Body of pancreas (tissue), 4 donors: ENCODE results near the gene SNRNP27. TPM values are rescaled to one million over a fixed set of nuclear protein-coding genes. Genes with fewer than 3 reads are reported as not detected.

Source experiments
- ATAC-seq: fragments of 150-250 bp; one replicate; pipeline ENCODE4 v1.9.1; 2016
- DNase-seq, 4 donors: peaks; one replicate each; pipeline ENCODE4 v3.0.0-alpha.2; 2019
- H3K27ac ChIP-seq, 4 donors: fragments of 200-600 bp; sonication (generic); 1 replicate in 3 of 4; 2 replicates in 1 of 4; pipeline versions ENCODE4 v1.5.1 to v1.6.1; 2016 to 2019; ENCODE audit warnings: mild to moderate bottlenecking in 1 of 4, mixed read lengths in 1 of 4, moderate library complexity in 1 of 4
- H3K27me3 ChIP-seq, 2 donors: fragments of 200-600 bp; sonication (generic); one replicate each; pipeline ENCODE4 v1.6.0; 2016; ENCODE audit warnings: mild to moderate bottlenecking in 1 of 2
- H3K36me3 ChIP-seq, 2 donors: fragments of 200-600 bp; sonication (generic); replicated peaks in 1 of 2; 2 replicates each; pipeline ENCODE4 v1.5.1; 2016; ENCODE audit warnings: low read depth in 2 of 2; ENCODE audit not compliant: insufficient read depth in 1 of 2
- H3K4me1 ChIP-seq: fragments of 200-600 bp; sonication (generic); one replicate; pipeline ENCODE4 v1.6.0; 2016
- H3K4me3 ChIP-seq, 2 donors: fragments of 200-600 bp; sonication (generic); 1 replicate in 1 of 2; 2 replicates in 1 of 2; pipeline ENCODE4 v1.5.1; 2016 to 2019
- H3K9me3 ChIP-seq, 3 donors: fragments of 200-600 bp; sonication (generic); 1 replicate in 2 of 3; 2 replicates in 1 of 3; pipeline ENCODE4 v1.5.1; 2016
- POLR2A ChIP-seq, 3 donors: fragments of 450-650 bp; IDR thresholded peaks; one replicate each; pipeline ENCODE4 v1.6.1; 2016; ENCODE audit warnings: antibody characterized with exemption in 3 of 3, mild to moderate bottlenecking in 2 of 3
- WGBS, 2 donors: methylation state at CpG; one replicate each; pipeline ENCODE4 v1.1.5; 2017; 5-methylcytosine and 5-hydroxymethylcytosine counted together
- intact Hi-C: fragments of 100-400 bp; cut with DNase I; formaldehyde crosslinking; loops from one replicate; pipeline ENCODE4 v1.15.1; 2023
- total RNA-seq, 2 donors: library from RNA; depleted of rRNA; stranded (reverse); fragments of >200 nt; gene quantifications; one replicate each; pipeline ENCODE4 v1.1.0, GENCODE V29; 2016
- TF ChIP-seq, protein P1 (sequence below), 7 experiments: fragments of 450-650 bp in 4 of 7; fragments of 200-600 bp in 3 of 7; sonication (generic) in 3 of 7; IDR thresholded peaks; one replicate each; pipeline ENCODE4 v1.5.1; 2016 to 2019; ENCODE audit warnings: antibody characterized with exemption in 7 of 7

SNRNP27 gene
- total RNA-seq, 2 donors from 2014 or later, result 28.0 to 34.0 TPM

DNA sequence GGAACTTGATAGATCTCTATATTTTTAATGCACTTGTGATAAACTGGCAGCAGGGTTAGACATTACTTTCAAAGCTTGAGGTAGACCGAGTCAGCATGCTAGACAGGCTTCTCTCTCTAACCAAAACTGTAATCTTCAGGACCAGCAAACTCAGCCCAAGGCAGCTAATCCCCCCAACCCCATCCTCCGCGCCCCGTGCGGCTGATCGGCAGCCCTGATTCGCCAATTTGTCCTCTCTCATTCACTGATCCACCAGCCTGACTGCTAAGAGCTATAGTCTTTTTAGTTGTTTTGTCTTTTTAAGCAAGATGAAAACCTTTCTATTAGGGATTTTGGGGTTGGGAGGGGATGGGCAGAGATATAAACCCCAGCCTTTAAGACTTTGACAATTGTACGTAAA lies 46.9 kb downstream of the SNRNP27 start:
- H3K36me3 ChIP-seq, result peaks cover 0 to 16% of the 10 kb centered on the region in 2 donors
- no peak overlapping the region for H3K27ac ChIP-seq
- no peaks in the 10 kb centered on the region for H3K4me1 ChIP-seq
- TF ChIP-seq, protein P1, sequence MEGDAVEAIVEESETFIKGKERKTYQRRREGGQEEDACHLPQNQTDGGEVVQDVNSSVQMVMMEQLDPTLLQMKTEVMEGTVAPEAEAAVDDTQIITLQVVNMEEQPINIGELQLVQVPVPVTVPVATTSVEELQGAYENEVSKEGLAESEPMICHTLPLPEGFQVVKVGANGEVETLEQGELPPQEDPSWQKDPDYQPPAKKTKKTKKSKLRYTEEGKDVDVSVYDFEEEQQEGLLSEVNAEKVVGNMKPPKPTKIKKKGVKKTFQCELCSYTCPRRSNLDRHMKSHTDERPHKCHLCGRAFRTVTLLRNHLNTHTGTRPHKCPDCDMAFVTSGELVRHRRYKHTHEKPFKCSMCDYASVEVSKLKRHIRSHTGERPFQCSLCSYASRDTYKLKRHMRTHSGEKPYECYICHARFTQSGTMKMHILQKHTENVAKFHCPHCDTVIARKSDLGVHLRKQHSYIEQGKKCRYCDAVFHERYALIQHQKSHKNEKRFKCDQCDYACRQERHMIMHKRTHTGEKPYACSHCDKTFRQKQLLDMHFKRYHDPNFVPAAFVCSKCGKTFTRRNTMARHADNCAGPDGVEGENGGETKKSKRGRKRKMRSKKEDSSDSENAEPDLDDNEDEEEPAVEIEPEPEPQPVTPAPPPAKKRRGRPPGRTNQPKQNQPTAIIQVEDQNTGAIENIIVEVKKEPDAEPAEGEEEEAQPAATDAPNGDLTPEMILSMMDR (IDR thresholded peaks at IDR 0.05), result no peak
- no peak for TF ChIP-seq POLR2A (IDR thresholded peaks at IDR 0.05)
- DNase-seq (no peak), ATAC-seq (no peak)
- intact Hi-C loops, result no loop called here
- no peaks in the 10 kb centered on the region for H3K27me3 ChIP-seq
- WGBS, 2 donors, result 95 to 98% methylated on average over 8 of the region's 8 CpGs
- H3K9me3 ChIP-seq, result no peaks in the 10 kb centered on the region
- no peak overlapping the region for H3K4me3 ChIP-seq

DNA sequence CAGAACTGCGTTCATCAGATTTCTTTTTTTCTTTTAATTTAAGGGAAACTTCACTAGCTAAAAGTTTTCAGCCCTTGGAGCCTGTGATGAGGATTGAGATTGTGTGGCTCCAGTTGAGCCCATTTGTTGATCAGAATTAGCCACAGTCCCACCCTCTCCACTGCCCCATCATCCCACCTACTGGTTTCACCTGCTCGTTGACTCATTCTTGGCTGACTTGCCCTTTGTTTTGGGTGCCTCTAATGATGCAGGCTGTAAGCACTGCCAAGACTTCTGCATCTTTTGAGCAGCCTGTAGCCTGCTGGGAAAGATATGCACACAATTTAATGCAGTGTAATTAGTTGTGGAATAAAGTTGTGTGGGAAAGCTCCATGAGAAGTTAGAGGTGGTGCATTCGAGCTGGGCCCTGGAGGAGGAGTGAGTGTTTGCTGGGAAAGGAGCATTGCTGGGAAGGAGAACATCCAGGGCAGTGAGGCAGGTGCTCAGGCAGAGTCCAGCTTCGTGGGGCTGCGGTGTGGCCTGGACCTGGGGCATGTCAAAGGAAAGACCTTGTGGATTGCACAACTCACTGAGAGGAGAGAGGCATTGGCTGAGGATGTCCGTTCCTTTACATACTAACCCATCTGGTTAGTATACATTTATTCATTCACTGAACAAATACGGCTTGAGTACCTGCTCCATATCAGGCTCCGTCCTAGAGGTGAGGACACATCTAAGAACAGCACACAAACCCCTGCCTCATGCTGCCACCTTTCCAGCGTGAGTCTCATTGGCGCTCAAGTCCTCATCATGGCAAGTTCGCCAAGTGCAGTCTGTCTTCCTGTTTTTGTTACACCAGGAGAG lies 49.5 kb downstream of the SNRNP27 start:
- WGBS, 2 donors, result 84 to 86% methylated on average over 11 of the region's 11 CpGs
- Histone ChIP-seq H3K27me3 (no peaks in the 10 kb centered on the region), H3K36me3 (peaks cover 0 to 7% of the 10 kb centered on the region in 2 donors), H3K4me1 (no peaks in the 10 kb centered on the region), H3K27ac (no peak overlapping the region), H3K9me3 (no peaks in the 10 kb centered on the region), H3K4me3 (no peak overlapping the region)
- TF ChIP-seq POLR2A (IDR thresholded peaks at IDR 0.05), result no peak
- TF ChIP-seq, protein P1 (IDR thresholded peaks at IDR 0.05), result no peak
- intact Hi-C loops, result no loop called here
- DNase-seq, result no peak
- ATAC-seq, result no peak

DNA sequence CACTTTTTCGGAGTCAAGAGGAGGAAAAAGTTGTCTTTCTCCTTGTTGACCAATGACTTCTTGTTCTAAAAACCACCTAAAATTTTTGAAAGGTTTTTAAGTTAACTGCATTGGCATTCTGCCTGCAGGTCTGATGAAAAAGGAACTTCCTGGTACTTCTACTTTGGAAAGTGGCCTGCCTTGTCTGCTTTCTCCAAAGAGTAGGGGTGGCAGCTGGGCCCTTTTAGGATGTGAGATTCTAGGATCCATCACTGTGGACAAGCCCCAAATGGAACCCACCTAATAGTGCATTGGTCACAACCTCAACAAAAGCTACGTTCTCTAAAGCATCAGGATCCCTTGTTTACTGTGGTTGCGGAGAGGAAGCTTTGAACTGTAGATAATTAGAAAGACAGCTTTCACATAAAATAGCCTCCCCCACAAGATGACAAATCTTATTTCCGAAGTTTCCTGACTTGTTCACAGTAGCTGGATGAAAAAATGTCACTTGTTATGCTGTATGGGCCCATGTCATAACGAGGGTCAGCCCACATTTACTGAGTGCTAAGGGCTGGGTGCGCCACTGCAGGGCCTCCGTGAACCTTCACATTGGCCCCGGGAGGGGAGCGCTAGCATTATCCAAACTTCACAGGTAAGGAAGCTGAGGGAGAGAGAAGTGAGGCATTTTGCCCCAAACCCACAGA lies 50.2 kb downstream of the SNRNP27 start:
- Histone ChIP-seq H3K36me3 (peaks cover 0 to 6% of the 10 kb centered on the region in 2 donors), H3K4me1 (no peaks in the 10 kb centered on the region), H3K4me3 (no peak overlapping the region), H3K27ac (no peak overlapping the region), H3K9me3 (no peaks in the 10 kb centered on the region), H3K27me3 (no peaks in the 10 kb centered on the region)
- WGBS, 2 donors, result 68 to 90% methylated on average over 9 of the region's 9 CpGs
- intact Hi-C loops, result no loop called here
- DNase-seq (no peak), ATAC-seq (no peak)
- TF ChIP-seq, protein P1 (IDR thresholded peaks at IDR 0.05), result no peak
- no peak for TF ChIP-seq POLR2A (IDR thresholded peaks at IDR 0.05)

DNA sequence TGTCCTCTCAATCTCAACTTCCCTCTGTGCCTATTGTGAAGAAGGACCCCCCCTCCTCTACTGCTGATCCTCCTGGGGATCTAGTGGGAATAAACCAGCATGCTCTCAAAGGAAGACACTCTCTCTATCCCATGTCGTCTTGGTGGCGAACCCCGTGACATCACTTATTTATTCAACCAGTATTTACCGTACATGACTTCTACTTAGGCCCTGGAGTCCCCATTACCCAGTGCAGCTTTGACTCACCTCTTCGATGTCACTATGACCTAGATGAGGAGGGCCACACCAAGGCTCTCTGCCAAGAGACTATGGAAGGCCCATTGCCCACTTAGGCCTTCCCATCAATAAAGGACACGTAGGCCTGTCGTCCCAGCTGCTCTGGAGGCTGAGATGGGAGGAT lies 51.0 kb downstream of the SNRNP27 start:
- no peaks in the 10 kb centered on the region for H3K4me1 ChIP-seq
- H3K9me3 ChIP-seq, result no peaks in the 10 kb centered on the region
- TF ChIP-seq POLR2A (IDR thresholded peaks at IDR 0.05), result no peak
- TF ChIP-seq, protein P1 (IDR thresholded peaks at IDR 0.05), result no peak
- H3K36me3 ChIP-seq, result peaks cover 0 to 1% of the 10 kb centered on the region in 2 donors
- 91 to 94% methylated on average over 7 of the region's 7 CpGs for WGBS, 2 donors
- DNase-seq, result no peak
- no peak overlapping the region for H3K4me3 ChIP-seq
- intact Hi-C loops, result no loop called here
- ATAC-seq, result no peak
- no peaks in the 10 kb centered on the region for H3K27me3 ChIP-seq
- no peak overlapping the region for H3K27ac ChIP-seq
